Chondrocyte (in vitro differentiated cells): ENCODE results near the gene SERPIND1. TPM values are rescaled to one million over a fixed set of nuclear protein-coding genes. Genes with fewer than 3 reads are reported as not detected.
"Not testable (repeated sequence)": the region's sequence is repeated elsewhere in the genome, so short reads cannot be mapped to it uniquely, and the experiment has no call there.

Experiments used
- DNase-seq: peaks from one replicate; pipeline ENCODE4 v3.0.0; 2021; ENCODE audit warnings: mixed read lengths, low spot score
- H3K27ac Mint-ChIP-seq: one replicate; pipeline ENCODE4 v1.8.0; 2021; ENCODE audit warnings: mild to moderate bottlenecking, moderate library complexity, mixed read lengths; ENCODE audit not compliant: unreplicated experiment
- H3K27me3 Mint-ChIP-seq: 2 replicates; pipeline ENCODE4 v1.8.0; 2021; ENCODE audit warnings: low read depth, mixed read lengths
- H3K36me3 Mint-ChIP-seq: 2 replicates; pipeline ENCODE4 v1.8.0; 2021; ENCODE audit warnings: low read depth, mixed read lengths
- H3K4me1 Mint-ChIP-seq: 2 replicates; pipeline ENCODE4 v1.8.0; 2021; ENCODE audit warnings: low read depth, mild to moderate bottlenecking, mixed read lengths
- H3K4me3 Mint-ChIP-seq: one replicate; pipeline ENCODE4 v1.8.0; 2021; ENCODE audit warnings: mild to moderate bottlenecking, moderate library complexity, mixed read lengths; ENCODE audit not compliant: unreplicated experiment
- H3K9me3 Mint-ChIP-seq: 2 replicates; pipeline ENCODE4 v1.8.0; 2021; ENCODE audit warnings: low read depth, mixed read lengths
- CTCF ChIP-seq: fragments of 200-600 bp; sonication (generic); IDR thresholded peaks from 2 replicates; pipeline ENCODE4 v1.5.0; 2021; ENCODE audit warnings: antibody characterized with exemption, mild to moderate bottlenecking, moderate library complexity
- total RNA-seq: library from RNA; stranded (reverse); gene quantifications from 3 replicates; pipeline ENCODE4 v1.2.1, GENCODE V29; 2021

Gene SERPIND1
- total RNA-seq, 1 donor from 2014 or later: not detected

- Mint-ChIP-seq H3K36me3 (peaks cover 22% of the 10 kb centered on the region), H3K27ac (no peak overlapping the region)
- no peak for DNase-seq
These were observed 10.1 kb upstream of the SERPIND1 start for GRCh38 chr22:20763630-20764470.

GRCh38 chr22:20764471-20764720 lies 9.5 kb upstream of the SERPIND1 start:
- no peak for DNase-seq
- H3K4me1 Mint-ChIP-seq: no peaks in the 10 kb centered on the region
- no peak overlapping the region for H3K27ac Mint-ChIP-seq
- H3K27me3 Mint-ChIP-seq: no peaks in the 10 kb centered on the region
- TF ChIP-seq CTCF: no peak
- no peaks in the 10 kb centered on the region for H3K9me3 Mint-ChIP-seq
- no peak overlapping the region for H3K4me3 Mint-ChIP-seq
- peaks cover 24% of the 10 kb centered on the region for H3K36me3 Mint-ChIP-seq

More at GRCh38 chr22:20763630-20764470, 10.1 kb upstream of the SERPIND1 start:
- TF ChIP-seq CTCF: no peak
- Mint-ChIP-seq H3K4me1 (no peaks in the 10 kb centered on the region), H3K9me3 (no peaks in the 10 kb centered on the region), H3K27me3 (no peaks in the 10 kb centered on the region), H3K4me3 (no peak overlapping the region)

GRCh38 chr22:20764729-20765128 lies 9.2 kb upstream of the SERPIND1 start:
- Mint-ChIP-seq H3K9me3 (no peaks in the 10 kb centered on the region), H3K36me3 (peaks cover 26% of the 10 kb centered on the region), H3K4me3 (no peak overlapping the region), H3K4me1 (no peaks in the 10 kb centered on the region), H3K27ac (no peak overlapping the region), H3K27me3 (no peaks in the 10 kb centered on the region)
- no peak for TF ChIP-seq CTCF
- DNase-seq: no peak

GRCh38 chr22:20765938-20766337 lies 8.0 kb upstream of the SERPIND1 start:
- Mint-ChIP-seq H3K36me3 (peaks cover 26% of the 10 kb centered on the region), H3K9me3 (no peaks in the 10 kb centered on the region), H3K4me1 (no peaks in the 10 kb centered on the region), H3K4me3 (no peak overlapping the region), H3K27ac (no peak overlapping the region), H3K27me3 (no peaks in the 10 kb centered on the region)
- no peak for DNase-seq
- TF ChIP-seq CTCF: no peak

- Mint-ChIP-seq H3K9me3 (no peaks in the 10 kb centered on the region), H3K4me3 (no peak overlapping the region), H3K27me3 (no peaks in the 10 kb centered on the region), H3K4me1 (no peaks in the 10 kb centered on the region), H3K36me3 (peaks cover 26% of the 10 kb centered on the region), H3K27ac (no peak overlapping the region)
- TF ChIP-seq CTCF: no peak
- DNase-seq: no peak
These were observed 7.4 kb upstream of the SERPIND1 start for GRCh38 chr22:20766530-20766929.

GRCh38 chr22:20769496-20769826 lies 4.5 kb upstream of the SERPIND1 start:
- H3K9me3 Mint-ChIP-seq, H3K27me3 Mint-ChIP-seq, H3K27ac Mint-ChIP-seq: not testable (repeated sequence)

More at GRCh38 chr22:20769496-20769826, 4.5 kb upstream of the SERPIND1 start:
- peaks cover 19% of the 10 kb centered on the region for H3K36me3 Mint-ChIP-seq
- DNase-seq, H3K4me3 Mint-ChIP-seq, H3K4me1 Mint-ChIP-seq: not testable (repeated sequence)
